Measurements from ENCODE around the gene PADI3. TPM values are rescaled to one million over a fixed set of nuclear protein-coding genes. Genes with fewer than 3 reads are reported as not detected.

Gene PADI3
- polyA plus RNA-seq, 1 of the 3 experiments (the other 2 are of a cell fraction): 0.30 TPM

DNA sequence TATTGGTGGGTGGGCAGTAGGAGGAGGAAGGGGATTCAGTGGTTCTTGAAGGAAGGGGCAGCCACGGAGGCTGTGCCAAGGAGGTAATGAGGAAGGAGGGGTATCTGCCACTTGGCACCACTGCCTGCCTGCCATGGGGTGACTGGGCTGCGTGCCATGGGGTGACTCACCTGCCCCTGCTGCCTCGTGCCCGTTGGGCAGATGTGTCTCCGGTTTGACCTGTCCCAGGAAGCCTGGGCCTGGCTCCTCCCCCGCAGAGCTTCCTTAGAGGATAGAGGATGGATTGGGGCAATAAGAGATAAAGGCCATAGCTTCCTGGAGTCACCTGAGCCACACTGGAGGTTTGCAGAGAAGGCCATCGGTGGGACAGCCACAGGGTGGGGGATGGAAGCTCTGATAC is 1.7 kb downstream of the PADI3 start:
- DNase-seq: no peak
- Histone ChIP-seq H3K9me2 (no peaks in the 10 kb centered on the region), H2AFZ (ENCODE audit: low read depth) (no peak overlapping the region), H3K9me3 (no peaks in the 10 kb centered on the region), H4K20me1 (ENCODE audit: insufficient read depth) (no peaks in the 10 kb centered on the region), H3K36me3 (replicated peaks in 1 of 2; ENCODE audit: control insufficient read depth in 1 of 2, insufficient read depth in 2 of 2, low read length in 1 of 2) (no peaks in the 10 kb centered on the region), H3K4me2 (no peak overlapping the region), H3F3A (replicated peaks; ENCODE audit: insufficient read depth) (no peaks in the 10 kb centered on the region), H3K27ac (ENCODE audit: low read depth in 2 of 2, low read length in 1 of 2) (no peak overlapping the region), H3K9ac (no peak overlapping the region), H3K79me2 (ENCODE audit: insufficient read depth) (no peaks in the 10 kb centered on the region), H3K4me1 (ENCODE audit: control insufficient read depth in 1 of 2, insufficient read depth in 2 of 2, low read depth in 1 of 2, low read length in 1 of 2) (peaks cover 4 to 8% of the 10 kb centered on the region in 2 experiments; a peak in 1 of 4 replicates), H3K27me3 (ENCODE audit: insufficient read depth) (no peaks in the 10 kb centered on the region), H3K4me3 (ENCODE audit: low read depth in 2 of 2, low read length in 1 of 2) (no peak overlapping the region)
- ChIA-PET CTCF (interaction anchor here (1.0 to 2.6 kb wide), 2 partner anchors 13 to 23 kb away, joined by 3 to 15 read pairs; no protein-coding TSS in a partner anchor), POLR2A (no interaction called here)
- 13% methylated on average over 5 of the region's 7 CpGs for WGBS (ENCODE audit: low lambda C conversion rate)
- TF ChIP-seq FOXJ3 (CRISPR knock-in tag; IDR thresholded peaks at IDR 0.05) (no peak), TCF12 (IDR thresholded peaks at IDR 0.05) (peak; percentile 72), FOXM1 (IDR thresholded peaks at IDR 0.05; ENCODE audit: low read depth) (no peak), NFIC (IDR thresholded peaks at IDR 0.05; ENCODE audit: borderline replicate concordance) (peak; percentile 95), ELF1 (IDR thresholded peaks at IDR 0.05) (peak; percentile 9; the same call in 1 of the 2 replicates), SMC3 (IDR thresholded peaks at IDR 0.05; ENCODE audit: low read depth, low read length) (no peak), SIN3A (IDR thresholded peaks at IDR 0.05; ENCODE audit: borderline replicate concordance, low read depth, low read length) (no peak), RXRA (IDR thresholded peaks at IDR 0.05; ENCODE audit: borderline replicate concordance, low read depth) (peak; percentile 57; the same call in 1 of the 2 replicates), RAD21 (IDR thresholded peaks at IDR 0.05; ENCODE audit: low read length) (no peak), NRF1 (IDR thresholded peaks at IDR 0.05; ENCODE audit: low read depth, low read length) (no peak), POLR2AphosphoS5 (IDR thresholded peaks at IDR 0.05; ENCODE audit: low read depth, low read length) (no peak), USF1 (IDR thresholded peaks at IDR 0.05; ENCODE audit: borderline replicate concordance, low read depth) (no peak), GABPA (IDR thresholded peaks at IDR 0.05; ENCODE audit: low read depth) (no peak), MXI1 (IDR thresholded peaks at IDR 0.05; ENCODE audit: low read depth, low read length) (no peak), MEF2A (IDR thresholded peaks at IDR 0.05; ENCODE audit: borderline replicate concordance, low read depth) (no peak), JUND (IDR thresholded peaks at IDR 0.05) (peak; percentile 58), FOSL2 (IDR thresholded peaks at IDR 0.05; ENCODE audit: borderline replicate concordance, low read depth) (peak; percentile 57; the same call in 1 of the 2 replicates), MAX (IDR thresholded peaks at IDR 0.05; ENCODE audit: low read depth) (peak; percentile 79; the same call in 1 of the 2 replicates), EZH2phosphoT487 (IDR thresholded peaks at IDR 0.05; ENCODE audit: borderline replicate concordance, low read depth) (no peak), RFX5 (IDR thresholded peaks at IDR 0.05; ENCODE audit: low read length) (no peak), EP300 (IDR thresholded peaks at IDR 0.05; ENCODE audit: borderline replicate concordance in 1 of 2, low read depth in 1 of 2, low read length in 1 of 2) (peak in 1 of 2 experiments; percentile 36; a peak in 1 of 4 replicates), YY1 (IDR thresholded peaks at IDR 0.05; ENCODE audit: low read depth) (no peak), GATA2 (CRISPR knock-in tag; IDR thresholded peaks at IDR 0.05) (no peak)
- TF ChIP-seq, protein P1, sequence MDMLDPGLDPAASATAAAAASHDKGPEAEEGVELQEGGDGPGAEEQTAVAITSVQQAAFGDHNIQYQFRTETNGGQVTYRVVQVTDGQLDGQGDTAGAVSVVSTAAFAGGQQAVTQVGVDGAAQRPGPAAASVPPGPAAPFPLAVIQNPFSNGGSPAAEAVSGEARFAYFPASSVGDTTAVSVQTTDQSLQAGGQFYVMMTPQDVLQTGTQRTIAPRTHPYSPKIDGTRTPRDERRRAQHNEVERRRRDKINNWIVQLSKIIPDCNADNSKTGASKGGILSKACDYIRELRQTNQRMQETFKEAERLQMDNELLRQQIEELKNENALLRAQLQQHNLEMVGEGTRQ (IDR thresholded peaks at IDR 0.05; ENCODE audit: borderline replicate concordance, low read depth, low read length): no peak
- TF ChIP-seq, protein P2, sequence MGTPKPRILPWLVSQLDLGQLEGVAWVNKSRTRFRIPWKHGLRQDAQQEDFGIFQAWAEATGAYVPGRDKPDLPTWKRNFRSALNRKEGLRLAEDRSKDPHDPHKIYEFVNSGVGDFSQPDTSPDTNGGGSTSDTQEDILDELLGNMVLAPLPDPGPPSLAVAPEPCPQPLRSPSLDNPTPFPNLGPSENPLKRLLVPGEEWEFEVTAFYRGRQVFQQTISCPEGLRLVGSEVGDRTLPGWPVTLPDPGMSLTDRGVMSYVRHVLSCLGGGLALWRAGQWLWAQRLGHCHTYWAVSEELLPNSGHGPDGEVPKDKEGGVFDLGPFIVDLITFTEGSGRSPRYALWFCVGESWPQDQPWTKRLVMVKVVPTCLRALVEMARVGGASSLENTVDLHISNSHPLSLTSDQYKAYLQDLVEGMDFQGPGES (IDR thresholded peaks at IDR 0.05; ENCODE audit: low read depth, low read length): no peak
- TF ChIP-seq, protein P3, sequence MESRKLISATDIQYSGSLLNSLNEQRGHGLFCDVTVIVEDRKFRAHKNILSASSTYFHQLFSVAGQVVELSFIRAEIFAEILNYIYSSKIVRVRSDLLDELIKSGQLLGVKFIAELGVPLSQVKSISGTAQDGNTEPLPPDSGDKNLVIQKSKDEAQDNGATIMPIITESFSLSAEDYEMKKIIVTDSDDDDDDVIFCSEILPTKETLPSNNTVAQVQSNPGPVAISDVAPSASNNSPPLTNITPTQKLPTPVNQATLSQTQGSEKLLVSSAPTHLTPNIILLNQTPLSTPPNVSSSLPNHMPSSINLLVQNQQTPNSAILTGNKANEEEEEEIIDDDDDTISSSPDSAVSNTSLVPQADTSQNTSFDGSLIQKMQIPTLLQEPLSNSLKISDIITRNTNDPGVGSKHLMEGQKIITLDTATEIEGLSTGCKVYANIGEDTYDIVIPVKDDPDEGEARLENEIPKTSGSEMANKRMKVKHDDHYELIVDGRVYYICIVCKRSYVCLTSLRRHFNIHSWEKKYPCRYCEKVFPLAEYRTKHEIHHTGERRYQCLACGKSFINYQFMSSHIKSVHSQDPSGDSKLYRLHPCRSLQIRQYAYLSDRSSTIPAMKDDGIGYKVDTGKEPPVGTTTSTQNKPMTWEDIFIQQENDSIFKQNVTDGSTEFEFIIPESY (IDR thresholded peaks at IDR 0.05; ENCODE audit: borderline replicate concordance, low read depth): no peak
- TF ChIP-seq, protein P4, sequence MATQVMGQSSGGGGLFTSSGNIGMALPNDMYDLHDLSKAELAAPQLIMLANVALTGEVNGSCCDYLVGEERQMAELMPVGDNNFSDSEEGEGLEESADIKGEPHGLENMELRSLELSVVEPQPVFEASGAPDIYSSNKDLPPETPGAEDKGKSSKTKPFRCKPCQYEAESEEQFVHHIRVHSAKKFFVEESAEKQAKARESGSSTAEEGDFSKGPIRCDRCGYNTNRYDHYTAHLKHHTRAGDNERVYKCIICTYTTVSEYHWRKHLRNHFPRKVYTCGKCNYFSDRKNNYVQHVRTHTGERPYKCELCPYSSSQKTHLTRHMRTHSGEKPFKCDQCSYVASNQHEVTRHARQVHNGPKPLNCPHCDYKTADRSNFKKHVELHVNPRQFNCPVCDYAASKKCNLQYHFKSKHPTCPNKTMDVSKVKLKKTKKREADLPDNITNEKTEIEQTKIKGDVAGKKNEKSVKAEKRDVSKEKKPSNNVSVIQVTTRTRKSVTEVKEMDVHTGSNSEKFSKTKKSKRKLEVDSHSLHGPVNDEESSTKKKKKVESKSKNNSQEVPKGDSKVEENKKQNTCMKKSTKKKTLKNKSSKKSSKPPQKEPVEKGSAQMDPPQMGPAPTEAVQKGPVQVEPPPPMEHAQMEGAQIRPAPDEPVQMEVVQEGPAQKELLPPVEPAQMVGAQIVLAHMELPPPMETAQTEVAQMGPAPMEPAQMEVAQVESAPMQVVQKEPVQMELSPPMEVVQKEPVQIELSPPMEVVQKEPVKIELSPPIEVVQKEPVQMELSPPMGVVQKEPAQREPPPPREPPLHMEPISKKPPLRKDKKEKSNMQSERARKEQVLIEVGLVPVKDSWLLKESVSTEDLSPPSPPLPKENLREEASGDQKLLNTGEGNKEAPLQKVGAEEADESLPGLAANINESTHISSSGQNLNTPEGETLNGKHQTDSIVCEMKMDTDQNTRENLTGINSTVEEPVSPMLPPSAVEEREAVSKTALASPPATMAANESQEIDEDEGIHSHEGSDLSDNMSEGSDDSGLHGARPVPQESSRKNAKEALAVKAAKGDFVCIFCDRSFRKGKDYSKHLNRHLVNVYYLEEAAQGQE (IDR thresholded peaks at IDR 0.05; ENCODE audit: low read depth, low read length): no peak
